Mucosa of descending colon (tissue), 3 donors: ENCODE measurements around the gene SLC7A6OS. TPM values are rescaled to one million over a fixed set of nuclear protein-coding genes. Genes with fewer than 3 reads are reported as not detected.
A peak's percentile ranks its signal among the peaks of the same experiment; 100 is the strongest.

Source experiments
- ATAC-seq: fragments of 200-7000 bp; cut with Tn5 transposase; one replicate; pipeline ENCODE4 v1.9.1; 2020; ENCODE audit warnings: mild to moderate bottlenecking, moderate library complexity
- DNase-seq, 3 donors: peaks; one replicate each; pipeline ENCODE4 v3.0.0-alpha.2; 2020
- H3K36me3 ChIP-seq: fragments of 200-600 bp; one replicate; pipeline ENCODE4 v1.8.0; 2021; ENCODE audit warnings: low read depth, mild to moderate bottlenecking
- H3K4me1 ChIP-seq: fragments of 200-600 bp; one replicate; pipeline ENCODE4 v1.8.0; 2021; ENCODE audit warnings: low read depth, mild to moderate bottlenecking
- H3K4me3 ChIP-seq: fragments of 200-600 bp; one replicate; pipeline ENCODE4 v1.8.0; 2021; ENCODE audit warnings: mild to moderate bottlenecking
- H3K9me3 ChIP-seq: fragments of 200-600 bp; one replicate; pipeline ENCODE4 v1.8.0; 2021; ENCODE audit warnings: mild to moderate bottlenecking
- intact Hi-C, 2 donors: fragments of 100-400 bp; cut with DNase I in 1 of 2; cut with micrococcal nuclease in 1 of 2; formaldehyde crosslinking; loops; one replicate each; pipeline versions ENCODE4 v1.11.0 to v1.11.1; 2022; cut with DNase I, micrococcal nuclease
- total RNA-seq, 3 donors: library from RNA; stranded (reverse); fragmentation: NEBNext Ultra II Directional in 2 of 3; extraction: Animal tissue kit (Norgen Biotek cat#: 25700) in 2 of 3; gene quantifications; one replicate each; pipeline versions ENCODE4 v1.2.1 to v1.2.4, GENCODE V29; 2021 to 2023
- TF ChIP-seq, protein P1 (sequence below): fragments of 200-600 bp; IDR thresholded peaks from one replicate; pipeline ENCODE4 v1.8.0; 2022; ENCODE audit warnings: antibody characterized with exemption, mild to moderate bottlenecking
- donor health status: DM: no; HTN: no; CAD: no; lungs with moderate emphysema.
- donor health status: DM: no; HTN: no; CAD: no.
- donor health status: DM: no; HTN: yes; CAD: no.

SLC7A6OS gene
- total RNA-seq, 3 donors from 2014 or later, result 16.2 to 22.0 (median 18.4) TPM

DNA sequence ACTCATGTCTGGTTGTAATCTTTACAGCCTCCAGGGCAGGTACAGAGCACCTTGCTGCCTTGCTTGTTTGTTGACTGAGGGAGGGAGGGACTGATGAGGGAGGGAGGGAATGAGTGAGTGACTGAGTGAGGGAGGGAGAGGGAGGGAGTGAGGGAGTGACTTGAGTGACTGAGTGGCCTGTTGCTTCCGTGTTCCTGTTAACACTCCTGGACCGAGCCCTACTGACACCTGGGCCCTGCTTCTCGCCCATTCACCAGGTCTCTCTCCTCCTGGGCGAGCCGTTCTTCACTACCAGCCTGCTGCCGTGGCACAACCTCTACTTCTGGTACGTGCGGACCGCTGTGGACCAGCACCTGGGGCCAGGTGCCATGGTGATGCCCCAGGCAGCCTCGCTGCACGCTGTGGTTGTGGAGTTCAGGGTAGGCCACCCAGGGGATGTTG lies 41.3 kb upstream of the SLC7A6OS start:
- ATAC-seq, result peak; percentile 98
- Histone ChIP-seq H3K4me3 (no peak overlapping the region), H3K36me3 (no peaks in the 10 kb centered on the region), H3K9me3 (no peaks in the 10 kb centered on the region), H3K4me1 (peaks cover 10% of the 10 kb centered on the region)
- peak in 2 of 3 donors; percentile 70 to 82 for DNase-seq
- TF ChIP-seq, protein P1, sequence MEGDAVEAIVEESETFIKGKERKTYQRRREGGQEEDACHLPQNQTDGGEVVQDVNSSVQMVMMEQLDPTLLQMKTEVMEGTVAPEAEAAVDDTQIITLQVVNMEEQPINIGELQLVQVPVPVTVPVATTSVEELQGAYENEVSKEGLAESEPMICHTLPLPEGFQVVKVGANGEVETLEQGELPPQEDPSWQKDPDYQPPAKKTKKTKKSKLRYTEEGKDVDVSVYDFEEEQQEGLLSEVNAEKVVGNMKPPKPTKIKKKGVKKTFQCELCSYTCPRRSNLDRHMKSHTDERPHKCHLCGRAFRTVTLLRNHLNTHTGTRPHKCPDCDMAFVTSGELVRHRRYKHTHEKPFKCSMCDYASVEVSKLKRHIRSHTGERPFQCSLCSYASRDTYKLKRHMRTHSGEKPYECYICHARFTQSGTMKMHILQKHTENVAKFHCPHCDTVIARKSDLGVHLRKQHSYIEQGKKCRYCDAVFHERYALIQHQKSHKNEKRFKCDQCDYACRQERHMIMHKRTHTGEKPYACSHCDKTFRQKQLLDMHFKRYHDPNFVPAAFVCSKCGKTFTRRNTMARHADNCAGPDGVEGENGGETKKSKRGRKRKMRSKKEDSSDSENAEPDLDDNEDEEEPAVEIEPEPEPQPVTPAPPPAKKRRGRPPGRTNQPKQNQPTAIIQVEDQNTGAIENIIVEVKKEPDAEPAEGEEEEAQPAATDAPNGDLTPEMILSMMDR, result no peak
- intact Hi-C loops, result no loop called here

DNA sequence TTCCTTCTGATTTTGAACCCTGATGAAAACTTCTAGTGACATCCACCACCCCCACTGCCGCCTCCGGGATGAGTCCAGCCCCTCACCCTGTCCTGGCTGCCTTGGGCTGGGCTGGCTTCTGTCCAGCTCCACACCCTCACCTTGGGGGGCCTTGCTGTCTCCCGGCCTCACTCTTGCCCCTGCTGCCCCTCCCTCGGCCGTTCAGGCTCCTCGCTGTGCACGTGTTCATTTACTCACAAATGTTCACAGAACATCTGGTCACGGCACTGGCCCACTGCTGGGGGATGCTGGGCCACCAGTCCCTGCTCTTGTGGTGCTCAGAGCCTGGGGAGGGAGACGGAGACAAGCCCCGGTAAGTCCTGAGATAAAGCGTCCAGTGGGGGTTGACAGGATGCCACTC lies 40.7 kb upstream of the SLC7A6OS start:
- DNase-seq, result peak in 1 of 3 donors; percentile 52
- Histone ChIP-seq H3K4me1 (peaks cover 10% of the 10 kb centered on the region), H3K36me3 (no peaks in the 10 kb centered on the region), H3K9me3 (no peaks in the 10 kb centered on the region), H3K4me3 (no peak overlapping the region)
- intact Hi-C loops, result no loop called here
- TF ChIP-seq, protein P1, result no peak
- peak; percentile 2 for ATAC-seq

DNA sequence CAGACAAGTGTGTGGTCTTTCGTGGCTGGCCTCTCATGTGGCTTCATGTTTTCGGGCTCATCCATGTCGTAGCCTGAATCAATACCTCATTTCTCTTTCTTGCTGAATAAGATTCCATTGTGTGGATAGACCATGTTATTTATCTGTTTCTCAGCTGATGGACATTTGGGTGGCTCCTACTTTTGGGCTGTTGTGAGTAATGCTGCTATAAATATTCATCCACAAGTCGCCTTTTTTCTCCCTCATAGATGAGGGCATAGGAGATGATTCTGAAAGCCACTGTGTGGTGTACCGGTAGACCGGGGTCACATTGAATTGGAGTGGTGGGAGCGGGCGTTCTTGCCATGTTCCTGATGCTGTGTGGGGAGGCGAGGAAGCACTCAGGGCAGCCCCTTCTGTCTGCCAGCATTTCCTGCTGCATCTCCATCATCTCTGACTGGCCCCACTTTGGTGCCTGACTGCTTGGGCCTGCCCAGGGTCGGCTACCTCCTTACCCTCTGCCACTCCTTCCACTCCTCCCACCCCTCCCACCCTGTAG lies 40.1 kb upstream of the SLC7A6OS start:
- Histone ChIP-seq H3K9me3 (no peaks in the 10 kb centered on the region), H3K4me1 (peaks cover 10% of the 10 kb centered on the region), H3K4me3 (no peak overlapping the region), H3K36me3 (no peaks in the 10 kb centered on the region)
- ATAC-seq (no peak), DNase-seq (peak in 1 of 3 donors; percentile 17)
- intact Hi-C loops, result no loop called here
- TF ChIP-seq, protein P1, result no peak

DNA sequence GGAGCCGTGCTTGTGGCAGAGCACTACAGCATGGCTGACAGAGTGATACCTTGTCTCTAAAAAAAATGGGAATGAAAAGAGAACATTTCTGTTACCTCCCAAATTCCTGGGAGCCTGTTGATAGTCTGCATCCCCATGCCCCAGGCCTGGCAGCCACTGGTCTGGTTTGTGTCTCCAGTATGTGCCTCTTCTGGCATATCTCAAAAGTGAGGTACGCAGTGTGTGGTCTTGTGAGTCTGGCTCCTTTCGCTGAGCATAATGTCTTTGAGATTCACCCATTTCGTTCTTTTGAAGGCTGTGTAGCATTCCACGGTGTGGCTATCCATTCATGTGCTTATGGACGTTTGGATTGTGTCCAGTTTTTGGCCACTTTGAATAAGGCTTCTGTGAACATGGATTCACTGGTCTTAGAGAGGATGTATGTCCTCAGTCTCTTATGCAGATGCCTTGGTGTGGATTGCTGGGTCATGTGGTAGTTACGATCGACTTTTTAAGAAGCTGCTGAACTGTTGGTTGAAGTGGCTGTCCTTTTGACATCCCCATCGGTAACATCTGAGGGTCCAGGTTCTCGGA lies 39.2 kb upstream of the SLC7A6OS start:
- H3K4me3 ChIP-seq, result no peak overlapping the region
- intact Hi-C loops, result no loop called here

DNA sequence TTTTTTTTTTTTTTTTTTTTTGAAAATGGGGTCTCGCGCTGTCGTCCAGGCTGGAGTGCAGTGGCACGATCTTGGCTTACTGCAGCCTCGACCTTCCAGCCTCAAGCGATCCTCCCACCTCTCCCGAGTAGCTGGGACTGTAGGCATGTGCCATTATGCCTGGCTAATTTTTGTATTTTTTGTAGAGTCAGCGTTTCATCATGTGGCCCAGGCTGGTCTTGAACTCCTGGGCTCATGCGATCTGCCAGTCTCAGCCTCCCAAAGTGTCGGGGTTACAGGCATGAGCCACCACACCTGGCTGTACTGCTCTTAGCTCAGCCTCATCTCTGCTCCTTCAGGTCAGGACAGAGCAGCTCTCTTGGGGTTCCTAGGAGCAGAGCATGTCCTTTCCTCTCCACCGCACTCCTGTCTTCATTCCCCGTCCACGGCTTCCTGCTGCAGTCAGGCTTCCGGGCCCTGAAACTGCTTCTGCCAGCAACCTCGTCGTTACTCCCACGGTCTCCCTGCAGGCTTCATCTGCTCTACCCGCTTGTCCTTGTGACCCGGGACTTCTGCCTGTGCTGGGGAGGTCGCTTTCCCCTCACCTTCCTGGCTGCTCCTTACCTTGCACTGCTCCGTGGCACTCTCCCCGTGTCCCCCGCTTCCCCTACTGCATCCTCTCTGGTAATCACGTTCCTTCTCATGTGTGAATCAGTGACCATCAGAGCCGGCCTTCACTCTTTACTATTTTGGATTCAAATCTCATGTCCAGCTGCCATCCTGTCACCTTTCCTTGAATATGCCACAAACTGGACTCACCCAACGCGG lies 38.1 kb upstream of the SLC7A6OS start:
- Histone ChIP-seq H3K9me3 (no peaks in the 10 kb centered on the region), H3K36me3 (no peaks in the 10 kb centered on the region), H3K4me1 (peaks cover 6% of the 10 kb centered on the region), H3K4me3 (no peak overlapping the region)
- TF ChIP-seq, protein P1, result no peak
- DNase-seq (no peak), ATAC-seq (no peak)
- intact Hi-C loops, result no loop called here

More for the DNA sequence above, 39.2 kb upstream of the SLC7A6OS start:
- H3K4me1 ChIP-seq, result peaks cover 6% of the 10 kb centered on the region
- ATAC-seq, result no peak
- no peaks in the 10 kb centered on the region for H3K36me3 ChIP-seq
- H3K9me3 ChIP-seq, result no peaks in the 10 kb centered on the region
- no peak for DNase-seq
- TF ChIP-seq, protein P1, result no peak
